Neural cell (in vitro differentiated cells): ENCODE results near the gene TIPARP.

ENCODE experiments used
- CTCF ChIP-seq: fragments of 450-650 bp; IDR thresholded peaks from 2 replicates; pipeline ENCODE4 v1.5.1; 2014; ENCODE audit warnings: antibody characterized with exemption, mild to moderate bottlenecking, moderate library complexity; ENCODE audit not compliant: poor library complexity, severe bottlenecking
- TF ChIP-seq, protein P1 (sequence below): IDR thresholded peaks from 2 replicates; pipeline ENCODE4 v1.6.1; 2012; ENCODE audit warnings: borderline replicate concordance

DNA sequence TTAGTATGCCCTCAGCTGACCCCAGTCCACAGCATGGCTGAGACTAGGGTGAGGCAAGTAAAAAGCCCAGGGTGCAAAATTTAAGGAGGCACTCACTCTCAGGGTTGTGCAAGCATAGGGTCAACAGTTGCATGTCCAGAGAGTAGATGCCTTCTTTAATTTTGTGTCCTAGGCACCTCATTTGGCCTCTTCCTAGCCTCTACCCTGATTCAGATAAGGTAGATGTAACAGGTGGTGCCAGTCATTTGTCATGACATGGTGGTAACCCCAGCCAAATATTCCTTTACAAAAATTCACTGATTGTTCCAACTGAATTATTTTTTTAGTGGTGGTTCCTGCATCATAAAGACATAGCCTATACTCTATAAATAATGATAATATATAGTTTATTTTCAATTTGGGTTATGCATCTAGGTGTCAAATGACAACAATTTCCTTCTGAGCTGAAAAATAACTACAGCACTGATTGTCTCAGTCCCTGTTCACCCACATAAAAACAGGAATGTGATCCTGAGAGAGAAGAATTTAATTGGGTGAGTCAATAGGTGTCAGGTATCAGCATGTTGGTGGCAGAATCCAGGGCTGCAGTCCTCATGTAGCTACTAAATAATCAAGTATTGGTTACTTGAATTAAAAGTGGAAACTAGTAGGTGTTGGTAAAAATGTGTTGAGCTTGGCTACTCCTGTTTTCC, 44.2 kb upstream of the TIPARP start:
- TF ChIP-seq, protein P1, sequence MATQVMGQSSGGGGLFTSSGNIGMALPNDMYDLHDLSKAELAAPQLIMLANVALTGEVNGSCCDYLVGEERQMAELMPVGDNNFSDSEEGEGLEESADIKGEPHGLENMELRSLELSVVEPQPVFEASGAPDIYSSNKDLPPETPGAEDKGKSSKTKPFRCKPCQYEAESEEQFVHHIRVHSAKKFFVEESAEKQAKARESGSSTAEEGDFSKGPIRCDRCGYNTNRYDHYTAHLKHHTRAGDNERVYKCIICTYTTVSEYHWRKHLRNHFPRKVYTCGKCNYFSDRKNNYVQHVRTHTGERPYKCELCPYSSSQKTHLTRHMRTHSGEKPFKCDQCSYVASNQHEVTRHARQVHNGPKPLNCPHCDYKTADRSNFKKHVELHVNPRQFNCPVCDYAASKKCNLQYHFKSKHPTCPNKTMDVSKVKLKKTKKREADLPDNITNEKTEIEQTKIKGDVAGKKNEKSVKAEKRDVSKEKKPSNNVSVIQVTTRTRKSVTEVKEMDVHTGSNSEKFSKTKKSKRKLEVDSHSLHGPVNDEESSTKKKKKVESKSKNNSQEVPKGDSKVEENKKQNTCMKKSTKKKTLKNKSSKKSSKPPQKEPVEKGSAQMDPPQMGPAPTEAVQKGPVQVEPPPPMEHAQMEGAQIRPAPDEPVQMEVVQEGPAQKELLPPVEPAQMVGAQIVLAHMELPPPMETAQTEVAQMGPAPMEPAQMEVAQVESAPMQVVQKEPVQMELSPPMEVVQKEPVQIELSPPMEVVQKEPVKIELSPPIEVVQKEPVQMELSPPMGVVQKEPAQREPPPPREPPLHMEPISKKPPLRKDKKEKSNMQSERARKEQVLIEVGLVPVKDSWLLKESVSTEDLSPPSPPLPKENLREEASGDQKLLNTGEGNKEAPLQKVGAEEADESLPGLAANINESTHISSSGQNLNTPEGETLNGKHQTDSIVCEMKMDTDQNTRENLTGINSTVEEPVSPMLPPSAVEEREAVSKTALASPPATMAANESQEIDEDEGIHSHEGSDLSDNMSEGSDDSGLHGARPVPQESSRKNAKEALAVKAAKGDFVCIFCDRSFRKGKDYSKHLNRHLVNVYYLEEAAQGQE: no peak
- no peak for TF ChIP-seq CTCF
